B cell (primary cell): Measurements from ENCODE around the gene NT5DC2. TPM values are rescaled to one million over a fixed set of nuclear protein-coding genes. Genes with fewer than 3 reads are reported as not detected.

Experiments used
- ATAC-seq: fragments of 200-7000 bp; cut with Tn5 transposase; one replicate; pipeline ENCODE4 v1.10.0; 2021; ENCODE audit warnings: low read depth, mild to moderate bottlenecking, moderate number of reproducible peaks, moderate library complexity
- CTCF ChIA-PET: fragments of 350-600 bp; sonication (Branson Sonifier 250); formaldehyde crosslinking; loops from one replicate; lab custom pipeline; 2021; ENCODE audit warnings: antibody characterized with exemption, inconsistent platforms; lab: Charles Lee
- POLR2A ChIA-PET: fragments of 350-600 bp; sonication (Branson Sonifier 250); formaldehyde crosslinking; loops from one replicate; lab custom pipeline; 2021; ENCODE audit warnings: antibody characterized with exemption; lab: Charles Lee
- DNase-seq: peaks from one replicate; pipeline ENCODE4 v3.0.0; 2013
- H2AFZ ChIP-seq: 2 replicates; pipeline ENCODE4 v1.6.1; 2012; ENCODE audit warnings: mild to moderate bottlenecking, low read depth, low read length; ENCODE audit not compliant: insufficient read depth, poor library complexity, severe bottlenecking
- H3K27ac ChIP-seq, 2 donors: 1 replicate in 1 of 2; 2 replicates in 1 of 2; pipeline ENCODE4 v1.5.1; 2012 to 2013; ENCODE audit warnings: low read length in 2 of 2, mild to moderate bottlenecking in 2 of 2, moderate library complexity in 1 of 2
- H3K27me3 ChIP-seq, 4 experiments: fragments of 200-600 bp in 1 of 4; sonication (generic) in 1 of 4; replicated peaks in 1 of 4; 1 replicate in 2 of 4; 2 replicates in 2 of 4; pipeline versions ENCODE4 v1.6.1 to v1.7.0; 2013 to 2016; ENCODE audit warnings: low read length in 3 of 4, mild to moderate bottlenecking in 2 of 4, mixed read lengths in 1 of 4, moderate library complexity in 1 of 4; ENCODE audit not compliant: insufficient read depth in 4 of 4, control insufficient read depth in 3 of 4; ENCODE audit errors: control extremely low read depth in 1 of 4
- H3K36me3 ChIP-seq, 2 experiments: replicated peaks in 1 of 2; 1 replicate in 1 of 2; 2 replicates in 1 of 2; pipeline versions ENCODE4 v1.6.1 to v1.7.1; 2013; ENCODE audit warnings: low read length in 1 of 2; ENCODE audit not compliant: insufficient read depth in 2 of 2, control insufficient read depth in 1 of 2; ENCODE audit errors: control extremely low read depth in 1 of 2, extremely low read depth in 1 of 2
- H3K4me1 ChIP-seq, 2 donors: fragments of 200-600 bp in 1 of 2; sonication (generic) in 1 of 2; 1 replicate in 1 of 2; 2 replicates in 1 of 2; pipeline versions ENCODE4 v1.5.1 to v1.6.1; 2013 to 2017; ENCODE audit warnings: low read length in 2 of 2; ENCODE audit not compliant: control insufficient read depth in 2 of 2, insufficient read depth in 2 of 2
- H3K4me2 ChIP-seq: replicated peaks from 2 replicates; pipeline ENCODE3; 2012; ENCODE audit warnings: mild to moderate bottlenecking, low read depth, low read length; ENCODE audit not compliant: poor library complexity, severe bottlenecking
- H3K4me3 ChIP-seq, 5 experiments: fragments of 200-600 bp in 1 of 5; sonication (generic) in 1 of 5; 1 replicate in 3 of 5; 2 replicates in 2 of 5; pipeline versions ENCODE4 v1.5.1 to v1.7.0; 2011 to 2016; ENCODE audit warnings: low read length in 4 of 5, mild to moderate bottlenecking in 4 of 5, low read depth in 2 of 5, control low read depth in 1 of 5, moderate library complexity in 1 of 5; ENCODE audit not compliant: insufficient read depth in 1 of 5; ENCODE audit errors: control extremely low read depth in 1 of 5, extremely low read depth in 1 of 5
- H3K79me2 ChIP-seq: fragments of 200-600 bp; sonication (generic); one replicate; pipeline ENCODE4 v1.6.0; 2016; ENCODE audit warnings: low read length; ENCODE audit not compliant: control insufficient read depth, insufficient read depth
- H3K9ac ChIP-seq: fragments of 200-600 bp; sonication (generic); 2 replicates; pipeline ENCODE4 v1.6.1; 2017; ENCODE audit warnings: mild to moderate bottlenecking, low read length, moderate library complexity
- H3K9me3 ChIP-seq, 3 donors: one replicate each; pipeline versions ENCODE4 v1.6.1 to v1.7.1; 2013; ENCODE audit warnings: low read length in 2 of 3; ENCODE audit not compliant: control insufficient read depth in 2 of 3, insufficient read depth in 1 of 3; ENCODE audit errors: control extremely low read depth in 1 of 3
- H4K20me1 ChIP-seq: 2 replicates; pipeline ENCODE4 v1.6.0; 2012; ENCODE audit warnings: mild to moderate bottlenecking, low read length; ENCODE audit not compliant: insufficient read depth, control insufficient read depth, poor library complexity, severe bottlenecking
- H3K27ac Mint-ChIP-seq: one replicate; pipeline ENCODE4 v1.8.0; 2021; ENCODE audit warnings: mixed read lengths
- H3K27me3 Mint-ChIP-seq: one replicate; pipeline ENCODE4 v1.8.0; 2021; ENCODE audit warnings: mixed read lengths
- H3K4me1 Mint-ChIP-seq: one replicate; pipeline ENCODE4 v1.8.0; 2021; ENCODE audit warnings: mixed read lengths
- H3K4me3 Mint-ChIP-seq: one replicate; pipeline ENCODE4 v1.8.0; 2021; ENCODE audit warnings: mixed read lengths
- H3K9me3 Mint-ChIP-seq: one replicate; pipeline ENCODE4 v1.8.0; 2022; ENCODE audit warnings: mixed read lengths; ENCODE audit not compliant: insufficient read depth
- CTCF ChIP-seq: fragments of 200-600 bp; IDR thresholded peaks from one replicate; pipeline ENCODE4 v1.8.0; 2022; ENCODE audit warnings: antibody characterized with exemption, mild to moderate bottlenecking
- EZH2 ChIP-seq: IDR thresholded peaks from 2 replicates; pipeline ENCODE4 v1.6.1; 2012; ENCODE audit warnings: borderline replicate concordance, low read depth, mild to moderate bottlenecking, moderate library complexity, low read length; ENCODE audit not compliant: insufficient read depth, poor library complexity, severe bottlenecking
- WGBS: methylation state at CpG from one replicate; pipeline ENCODE4 v1.1.5; 2013; ENCODE audit warnings: missing lambda C conversion rate; ENCODE audit not compliant: insufficient coverage; 5-methylcytosine and 5-hydroxymethylcytosine counted together
- intact Hi-C: fragments of 100-400 bp; cut with micrococcal nuclease; formaldehyde crosslinking; loops from one replicate; pipeline ENCODE4 v1.10.0; 2022
- polyA plus RNA-seq: library from polyadenylated mRNA; depleted of rRNA; stranded (reverse); fragments of >200 nt; gene quantifications from 2 replicates; pipeline ENCODE4 v1.2.3, GENCODE V29; 2012
- total RNA-seq, 2 donors: library from RNA; stranded (reverse); fragments of 120-200 nt in 1 of 2; gene quantifications; 1 replicate in 1 of 2; 2 replicates in 1 of 2; pipeline versions ENCODE4 v1.2.3 to v1.2.4, GENCODE V29; 2013 to 2022

The NT5DC2 gene
- total and polyA plus RNA-seq, 2 donors (not counting 1 experiment from before 2014, with no cell fraction given): 11.2 to 11.9 TPM

DNA sequence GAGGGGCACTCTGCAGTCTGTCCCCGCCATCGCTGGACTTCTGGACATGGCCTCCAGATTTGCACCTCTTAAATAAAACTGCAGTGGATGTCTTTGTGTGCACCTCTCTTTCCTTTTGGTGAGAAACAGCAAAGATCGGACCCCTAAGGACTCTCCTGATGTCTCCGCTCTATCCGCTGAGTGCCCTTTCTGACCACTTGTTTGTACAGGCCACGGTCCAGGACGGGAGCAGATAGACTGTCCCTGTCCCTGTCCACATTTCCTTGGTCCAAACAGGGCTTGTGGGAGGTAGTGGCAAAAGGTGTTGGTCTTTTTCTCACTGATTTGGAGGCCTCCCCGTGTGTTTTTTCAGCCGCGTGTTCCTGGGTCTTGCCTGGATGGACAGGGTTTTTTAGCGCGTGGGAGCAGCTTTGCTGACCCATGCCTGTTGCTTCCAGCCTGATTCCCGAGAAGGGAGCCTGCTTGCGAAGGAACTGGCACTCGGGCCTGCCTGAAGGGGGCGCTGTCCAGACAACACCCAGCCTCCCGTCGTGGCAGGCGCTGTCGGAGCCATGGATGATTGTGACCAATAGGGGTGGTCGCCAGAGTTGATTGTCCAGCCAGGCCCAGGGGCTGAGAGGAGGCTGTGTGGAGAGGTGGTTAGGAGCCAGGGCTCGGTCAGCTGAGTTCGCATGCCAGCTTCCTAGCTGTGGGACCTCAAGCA lies 51.7 kb downstream of the NT5DC2 start:
- Histone ChIP-seq H3K4me1 (no peaks in the 10 kb centered on the region), H3K9ac (no peak overlapping the region), H3K9me3 (no peaks in the 10 kb centered on the region), H4K20me1 (no peaks in the 10 kb centered on the region), H3K4me3 (no peak overlapping the region), H2AFZ (no peak overlapping the region), H3K79me2 (no peaks in the 10 kb centered on the region), H3K27ac (no peak overlapping the region), H3K27me3 (no peaks in the 10 kb centered on the region), H3K4me2 (no peak overlapping the region), H3K36me3 (peaks cover 2 to 71% of the 10 kb centered on the region in 2 experiments)
- CTCF ChIA-PET: interaction anchor here (0.6 kb wide), 1 partner anchor 195 kb away, joined by 3 read pairs; no protein-coding TSS in a partner anchor
- no peaks in the 10 kb centered on the region for H3K9me3 Mint-ChIP-seq
- TF ChIP-seq CTCF (peak; percentile 37), EZH2 (no peak)
- ATAC-seq: no peak
- no peaks in the 10 kb centered on the region for H3K4me1 Mint-ChIP-seq
- no peak overlapping the region for H3K27ac Mint-ChIP-seq
- no peaks in the 10 kb centered on the region for H3K27me3 Mint-ChIP-seq
- WGBS: 95% methylated on average over 20 of the region's 23 CpGs
- DNase-seq: no peak
- no peak overlapping the region for H3K4me3 Mint-ChIP-seq
- intact Hi-C loops: no loop called here
- POLR2A ChIA-PET: no interaction called here
